HUES64 (cell line): ENCODE data around the gene NACA. TPM values are rescaled to one million over a fixed set of nuclear protein-coding genes. Genes with fewer than 3 reads are reported as not detected.

Experiments
- H3K27ac ChIP-seq: 2 replicates; pipeline ENCODE4 v1.7.0; 2013; ENCODE audit warnings: low read depth, low read length, inconsistent platforms
- H3K27me3 ChIP-seq: 2 replicates; pipeline ENCODE4 v1.6.1; 2013; ENCODE audit warnings: mild to moderate bottlenecking, low read length; ENCODE audit not compliant: insufficient read depth
- H3K36me3 ChIP-seq: 2 replicates; pipeline ENCODE4 v1.6.1; 2013; ENCODE audit warnings: mild to moderate bottlenecking, low read length; ENCODE audit not compliant: insufficient read depth
- H3K4me1 ChIP-seq: 2 replicates; pipeline ENCODE4 v1.6.1; 2013; ENCODE audit warnings: mild to moderate bottlenecking, low read length, moderate library complexity; ENCODE audit not compliant: insufficient read depth
- H3K4me3 ChIP-seq: 2 replicates; pipeline ENCODE4 v1.5.1; 2013; ENCODE audit warnings: mild to moderate bottlenecking, low read length, moderate library complexity
- H3K9ac ChIP-seq: 2 replicates; pipeline ENCODE4 v1.6.1; 2013; ENCODE audit warnings: mild to moderate bottlenecking, low read depth, low read length
- H3K9me3 ChIP-seq: 2 replicates; pipeline ENCODE4 v1.6.1; 2013; ENCODE audit warnings: low read depth, low read length; ENCODE audit not compliant: insufficient read depth
- WGBS: fragments of 150-250, 120-280 bp; methylation state at CpG from one replicate; pipeline ENCODE4 v1.1.7; 2013; ENCODE audit warnings: missing lambda C conversion rate; 5-methylcytosine and 5-hydroxymethylcytosine counted together
- polyA plus RNA-seq, 2 experiments: library from polyadenylated mRNA; stranded (reverse); fragments of 50-300 nt; gene quantifications; one replicate each; pipeline ENCODE4 v1.2.3, GENCODE V29; 2013

NACA gene
- polyA plus RNA-seq (2013, experiment 1 of 2), result 1,225 TPM
- polyA plus RNA-seq (2013, experiment 2 of 2), result 1,552 TPM

- WGBS, result under 1% methylated on average over 45 of the region's 46 CpGs
- H3K27ac ChIP-seq, result peak within 1 kb of the TSS; percentile 92
Observed at GRCh38 chr12:56724972-56725722, at the start of gene NACA. NACA (minus strand) TSS chr12:56725299; CDS start chr12:56724521, 778 bp downstream.

GRCh38 chr12:56773113-56773512 is 48.0 kb upstream of the NACA start:
- Histone ChIP-seq H3K4me1 (no peaks in the 10 kb centered on the region), H3K4me3 (no peak overlapping the region), H3K9ac (no peak overlapping the region), H3K36me3 (no peaks in the 10 kb centered on the region), H3K27me3 (no peaks in the 10 kb centered on the region), H3K27ac (no peak overlapping the region), H3K9me3 (peaks cover 5% of the 10 kb centered on the region; the same call in 1 of the 2 replicates)
- WGBS, result 99% methylated on average over 2 of the region's 2 CpGs

More at GRCh38 chr12:56724972-56725722, at the start of gene NACA:
- H3K9ac ChIP-seq, result peak within 1 kb of the TSS; percentile 98
- no peaks in the 10 kb centered on the region for H3K9me3 ChIP-seq
- peak within 1 kb of the TSS; percentile 85 for H3K4me3 ChIP-seq
- H3K27me3 ChIP-seq, result no peaks in the 10 kb centered on the region
- peaks cover 33% of the 10 kb centered on the region for H3K4me1 ChIP-seq
- H3K36me3 ChIP-seq, result peaks cover 66% of the 10 kb centered on the region

- Histone ChIP-seq H3K4me1 (no peaks in the 10 kb centered on the region), H3K9me3 (peaks cover 5% of the 10 kb centered on the region; the same call in 1 of the 2 replicates), H3K4me3 (no peak overlapping the region), H3K9ac (no peak overlapping the region), H3K27me3 (no peaks in the 10 kb centered on the region), H3K27ac (no peak overlapping the region), H3K36me3 (no peaks in the 10 kb centered on the region)
- 79% methylated on average over 4 of the region's 5 CpGs for WGBS
Observed at GRCh38 chr12:56772625-56773024, 47.5 kb upstream of the NACA start.

GRCh38 chr12:56769868-56770267 is 44.8 kb upstream of the NACA start:
- no peak overlapping the region for H3K27ac ChIP-seq
- 92% methylated on average over 3 of the region's 3 CpGs for WGBS

GRCh38 chr12:56768424-56768823 is 43.3 kb upstream of the NACA start:
- Histone ChIP-seq H3K9ac (no peak overlapping the region), H3K27ac (no peak overlapping the region), H3K4me3 (no peak overlapping the region), H3K9me3 (no peaks in the 10 kb centered on the region), H3K36me3 (no peaks in the 10 kb centered on the region), H3K4me1 (no peaks in the 10 kb centered on the region), H3K27me3 (no peaks in the 10 kb centered on the region)
- 94% methylated on average over 5 of the region's 5 CpGs for WGBS

More at GRCh38 chr12:56769868-56770267, 44.8 kb upstream of the NACA start:
- Histone ChIP-seq H3K9ac (no peak overlapping the region), H3K9me3 (no peaks in the 10 kb centered on the region), H3K4me3 (no peak overlapping the region), H3K36me3 (no peaks in the 10 kb centered on the region), H3K4me1 (no peaks in the 10 kb centered on the region), H3K27me3 (no peaks in the 10 kb centered on the region)

- Histone ChIP-seq H3K27me3 (no peaks in the 10 kb centered on the region), H3K4me3 (no peak overlapping the region), H3K4me1 (no peaks in the 10 kb centered on the region), H3K36me3 (no peaks in the 10 kb centered on the region), H3K27ac (no peak overlapping the region), H3K9me3 (no peaks in the 10 kb centered on the region), H3K9ac (no peak overlapping the region)
- WGBS, result 86% methylated on average over 6 of the region's 6 CpGs
Observed at GRCh38 chr12:56766535-56766934, 41.4 kb upstream of the NACA start.

GRCh38 chr12:56763753-56764657 is 38.9 kb upstream of the NACA start:
- H3K27ac ChIP-seq, result no peak overlapping the region
- no peaks in the 10 kb centered on the region for H3K36me3 ChIP-seq
- H3K9ac ChIP-seq, result no peak overlapping the region
- H3K4me1 ChIP-seq, result no peaks in the 10 kb centered on the region
- 98% methylated on average over 4 of the region's 5 CpGs for WGBS
- no peaks in the 10 kb centered on the region for H3K9me3 ChIP-seq
- no peaks in the 10 kb centered on the region for H3K27me3 ChIP-seq
- H3K4me3 ChIP-seq, result no peak overlapping the region

- no peak overlapping the region for H3K4me3 ChIP-seq
- no peak overlapping the region for H3K27ac ChIP-seq
- no peak overlapping the region for H3K9ac ChIP-seq
- 0 out of 2 replicates have a peak, but pooled peaks cover 4% of the 10 kb centered on the region for H3K4me1 ChIP-seq
- H3K9me3 ChIP-seq, result 0 out of 2 replicates have a peak, but pooled peaks cover 5% of the 10 kb centered on the region
- no peaks in the 10 kb centered on the region for H3K36me3 ChIP-seq
- H3K27me3 ChIP-seq, result no peaks in the 10 kb centered on the region
- no CpG with 5 or more reads among the region's 2 CpGs for WGBS
Observed at GRCh38 chr12:56761812-56762211, 36.7 kb upstream of the NACA start.

- Histone ChIP-seq H3K36me3 (no peaks in the 10 kb centered on the region), H3K9ac (no peak overlapping the region), H3K9me3 (0 out of 2 replicates have a peak, but pooled peaks cover 5% of the 10 kb centered on the region), H3K4me3 (no peak overlapping the region), H3K27ac (no peak overlapping the region), H3K4me1 (0 out of 2 replicates have a peak, but pooled peaks cover 4% of the 10 kb centered on the region), H3K27me3 (no peaks in the 10 kb centered on the region)
- WGBS, result 87% methylated on average over 7 of the region's 7 CpGs
Observed at GRCh38 chr12:56760460-56760859, 35.4 kb upstream of the NACA start.

- H3K27me3 ChIP-seq, result no peaks in the 10 kb centered on the region
- H3K9ac ChIP-seq, result no peak overlapping the region
- H3K27ac ChIP-seq, result no peak overlapping the region
- H3K36me3 ChIP-seq, result no peaks in the 10 kb centered on the region
- 95% methylated on average over 5 of the region's 6 CpGs for WGBS
- 0 out of 2 replicates have a peak, but pooled peaks cover 4% of the 10 kb centered on the region for H3K4me1 ChIP-seq
- no peak overlapping the region for H3K4me3 ChIP-seq
- 0 out of 2 replicates have a peak, but pooled peaks cover 5% of the 10 kb centered on the region for H3K9me3 ChIP-seq
Observed at GRCh38 chr12:56759263-56759908, 34.3 kb upstream of the NACA start.
